Uterus (tissue), 4 donors: ENCODE data around the gene SURF4. TPM values are rescaled to one million over a fixed set of nuclear protein-coding genes. Genes with fewer than 3 reads are reported as not detected.
A peak's percentile ranks its signal among the peaks of the same experiment; 100 is the strongest.

Experiments used
- DNase-seq, 2 donors: peaks; one replicate each; pipeline ENCODE4 v3.0.0-alpha.2; 2019 to 2020
- H3K27ac ChIP-seq, 2 donors: fragments of 200-600 bp; sonication (generic); 1 replicate in 1 of 2; 2 replicates in 1 of 2; pipeline ENCODE4 v1.5.1; 2016 to 2018
- H3K27me3 ChIP-seq, 2 donors: fragments of 200-600 bp; sonication (generic); one replicate each; pipeline ENCODE4 v1.5.1; 2018 to 2019; ENCODE audit warnings: control low read depth in 1 of 2
- H3K36me3 ChIP-seq, 2 donors: fragments of 200-600 bp; sonication (generic); one replicate each; pipeline ENCODE4 v1.5.1; 2019; ENCODE audit warnings: control low read depth in 1 of 2
- H3K4me1 ChIP-seq, 2 donors: fragments of 200-600 bp; sonication (generic); one replicate each; pipeline ENCODE4 v1.5.1; 2018 to 2019; ENCODE audit warnings: control low read depth in 1 of 2
- H3K4me3 ChIP-seq, 2 donors: fragments of 200-600 bp; sonication (generic); 1 replicate in 1 of 2; 2 replicates in 1 of 2; pipeline ENCODE4 v1.5.1; 2018 to 2019; ENCODE audit warnings: mild to moderate bottlenecking in 1 of 2
- H3K9me3 ChIP-seq, 2 donors: fragments of 200-600 bp; sonication (generic); one replicate each; pipeline ENCODE4 v1.5.1; 2019; ENCODE audit warnings: control low read depth in 1 of 2
- CTCF ChIP-seq, 4 experiments: fragments of 200-600 bp in 2 of 4; fragments of 450-650 bp in 2 of 4; sonication (generic) in 2 of 4; IDR thresholded peaks; one replicate each; pipeline ENCODE4 v1.5.1; 2016 to 2019; ENCODE audit warnings: antibody characterized with exemption in 4 of 4, mild to moderate bottlenecking in 2 of 4, moderate library complexity in 1 of 4
- POLR2A ChIP-seq, 2 donors: fragments of 450-650 bp; IDR thresholded peaks; one replicate each; pipeline ENCODE4 v1.6.1; 2016; ENCODE audit warnings: antibody characterized with exemption in 2 of 2, mild to moderate bottlenecking in 1 of 2, moderate library complexity in 1 of 2
- intact Hi-C: fragments of 100-400 bp; cut with DNase I; formaldehyde crosslinking; loops from one replicate; pipeline ENCODE4 v1.15.1; 2023; ENCODE audit warnings: low total_unique reads
- total RNA-seq, 4 donors: library from RNA; depleted of rRNA in 3 of 4; stranded (reverse); fragments of >200 nt in 3 of 4; gene quantifications; one replicate each; pipeline versions ENCODE4 v1.1.0 to v1.2.4, GENCODE V29; 2014 to 2023
- donor health status: DM: yes; HTN: yes; CAD: no.

SURF4 gene
- total RNA-seq, 4 donors from 2014 or later: 74.7 to 262 (median 108) TPM

GRCh38 chr9:133347985-133348717 is 27.7 kb downstream of the SURF4 start, which contains the start of the genes MED22 and RPL7A:
Gene MED22 (minus strand): TSS chr9:133348131. CDS start chr9:133346662, 1,469 bp downstream.
Gene RPL7A (plus strand): TSS chr9:133348218. CDS start chr9:133348244, 26 bp downstream.
- intact Hi-C loops: no loop called here
- TF ChIP-seq CTCF (IDR thresholded peaks at IDR 0.05): peak in 3 of 4 experiments; percentile 16 to 28 (median 24)
- TF ChIP-seq POLR2A (IDR thresholded peaks at IDR 0.05): peak; percentile 63 to 82
- DNase-seq: peak; percentile 94 to 97
- Histone ChIP-seq H3K27me3 (no peaks in the 10 kb centered on the region), H3K4me1 (peaks cover 0 to 15% of the 10 kb centered on the region in 2 donors), H3K36me3 (no peaks in the 10 kb centered on the region), H3K27ac (peak within 1 kb of the TSS; percentile 76 to 91), H3K9me3 (no peaks in the 10 kb centered on the region), H3K4me3 (peak within 1 kb of the TSS; percentile 64 to 93)

GRCh38 chr9:133347515-133347984 is 28.3 kb downstream of the SURF4 start:
- TF ChIP-seq POLR2A (IDR thresholded peaks at IDR 0.05) (no peak), CTCF (IDR thresholded peaks at IDR 0.05) (peak in 1 of 4 experiments; percentile 15)
- no peaks in the 10 kb centered on the region for H3K9me3 ChIP-seq
- no peaks in the 10 kb centered on the region for H3K27me3 ChIP-seq
- intact Hi-C loops: no loop called here
- H3K4me3 ChIP-seq: peak overlapping the region; percentile 64 to 93
- peak overlapping the region; percentile 76 to 91 for H3K27ac ChIP-seq
- peaks cover 0 to 15% of the 10 kb centered on the region in 2 donors for H3K4me1 ChIP-seq
- H3K36me3 ChIP-seq: no peaks in the 10 kb centered on the region
- peak in 1 of 2 donors; percentile 49 for DNase-seq

- H3K27me3 ChIP-seq: no peaks in the 10 kb centered on the region
- no peaks in the 10 kb centered on the region for H3K36me3 ChIP-seq
- H3K27ac ChIP-seq: peak overlapping the region; percentile 76 to 91
- intact Hi-C loops: no loop called here
- DNase-seq: peak in 1 of 2 donors; percentile 49
- H3K9me3 ChIP-seq: no peaks in the 10 kb centered on the region
- H3K4me1 ChIP-seq: peaks cover 0 to 15% of the 10 kb centered on the region in 2 donors
- H3K4me3 ChIP-seq: peak overlapping the region in 1 of 2 donors; percentile 93
- TF ChIP-seq POLR2A (IDR thresholded peaks at IDR 0.05) (no peak), CTCF (IDR thresholded peaks at IDR 0.05) (no peak)
Measured at GRCh38 chr9:133346021-133346785, 29.7 kb downstream of the SURF4 start.

GRCh38 chr9:133345596-133345995 is 30.3 kb downstream of the SURF4 start:
- Histone ChIP-seq H3K9me3 (no peaks in the 10 kb centered on the region), H3K36me3 (no peaks in the 10 kb centered on the region), H3K4me1 (peaks cover 0 to 15% of the 10 kb centered on the region in 2 donors), H3K27me3 (no peaks in the 10 kb centered on the region), H3K4me3 (no peak overlapping the region), H3K27ac (no peak overlapping the region)
- intact Hi-C loops: no loop called here
- DNase-seq: no peak
- no peak for TF ChIP-seq POLR2A (IDR thresholded peaks at IDR 0.05)
- TF ChIP-seq CTCF (IDR thresholded peaks at IDR 0.05): no peak
